ENCODE results near the gene VSTM1. TPM values are rescaled to one million over a fixed set of nuclear protein-coding genes. Genes with fewer than 3 reads are reported as not detected.

VSTM1 gene
- total and polyA plus RNA-seq, 2 donors (not counting 3 experiments of a cell fraction or from before 2014, with no cell fraction given) = not detected

DNA sequence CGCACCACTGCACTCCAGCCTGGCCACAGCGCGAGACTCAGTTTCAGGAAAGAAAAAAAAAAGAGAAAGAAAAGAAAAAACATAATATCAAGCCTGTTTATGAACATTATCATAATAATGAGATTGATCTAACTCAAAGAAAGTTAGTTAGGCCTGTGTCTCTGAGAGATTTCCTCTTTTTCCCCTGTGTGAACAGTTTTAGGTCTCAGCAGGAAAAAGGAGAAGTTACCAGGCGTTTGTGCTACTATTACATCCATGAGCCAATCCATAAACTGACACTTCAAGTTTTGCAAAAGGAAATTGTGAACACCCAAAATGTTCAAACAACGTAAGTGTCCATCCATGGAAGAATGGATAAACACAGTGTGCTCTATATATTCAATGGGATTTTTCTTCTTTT is 13.6 kb upstream of the VSTM1 start:
- CTCF ChIA-PET = interaction anchor here (1.9 kb wide), 1 partner anchor 9 kb away, joined by 6 read pairs; no protein-coding TSS in a partner anchor
- Histone ChIP-seq H3K27me3 (ENCODE audit: control insufficient read depth in 2 of 2, insufficient read depth in 2 of 2, low read length in 2 of 2) (no peaks in the 10 kb centered on the region), H3K79me2 (ENCODE audit: control insufficient read depth, insufficient read depth, low read length) (no peaks in the 10 kb centered on the region), H3K36me3 (ENCODE audit: control insufficient read depth in 2 of 2, extremely low read depth in 1 of 2, insufficient read depth in 2 of 2, low read length in 2 of 2) (no peaks in the 10 kb centered on the region), H3K4me2 (ENCODE audit: insufficient read depth, low read length) (no peak overlapping the region), H3K9me3 (replicated peaks; ENCODE audit: control insufficient read depth, insufficient read depth, low read length) (no peaks in the 10 kb centered on the region), H2AFZ (ENCODE audit: low read depth, low read length) (no peak overlapping the region), H3K9ac (replicated peaks; ENCODE audit: extremely low read depth, insufficient read depth, low read length) (no peak overlapping the region), H3K9me1 (replicated peaks; ENCODE audit: control insufficient read depth, extremely low read depth, insufficient read depth, low read length) (no peaks in the 10 kb centered on the region), H3K4me3 (replicated peaks in 1 of 3; ENCODE audit: insufficient read depth in 1 of 3, low read depth in 1 of 3, low read length in 3 of 3) (no peak overlapping the region), H3K4me1 (ENCODE audit: control insufficient read depth, extremely low read depth, insufficient read depth, low read length) (no peaks in the 10 kb centered on the region), H4K20me1 (replicated peaks; ENCODE audit: control insufficient read depth, extremely low read depth, insufficient read depth, low read length) (no peaks in the 10 kb centered on the region), H3K27ac (ENCODE audit: insufficient read depth, low read depth, low read length) (no peak overlapping the region)
- intact Hi-C loops (cut with micrococcal nuclease) = no loop called here
- POLR2A ChIA-PET = no interaction called here
- FAIRE-seq (no peak), DNase-seq (ENCODE audit: low read depth, low spot score) (no peak)
- no TSS peak for BruUV-seq (replicated peaks)
- no peak for TF ChIP-seq FOS (IDR thresholded peaks at IDR 0.05; ENCODE audit: borderline replicate concordance, insufficient read depth, low read length)
- TF ChIP-seq JUN (IDR thresholded peaks at IDR 0.05; ENCODE audit: borderline replicate concordance, insufficient read depth, insufficient read length, low read depth) = no peak
- TF ChIP-seq, protein P1, sequence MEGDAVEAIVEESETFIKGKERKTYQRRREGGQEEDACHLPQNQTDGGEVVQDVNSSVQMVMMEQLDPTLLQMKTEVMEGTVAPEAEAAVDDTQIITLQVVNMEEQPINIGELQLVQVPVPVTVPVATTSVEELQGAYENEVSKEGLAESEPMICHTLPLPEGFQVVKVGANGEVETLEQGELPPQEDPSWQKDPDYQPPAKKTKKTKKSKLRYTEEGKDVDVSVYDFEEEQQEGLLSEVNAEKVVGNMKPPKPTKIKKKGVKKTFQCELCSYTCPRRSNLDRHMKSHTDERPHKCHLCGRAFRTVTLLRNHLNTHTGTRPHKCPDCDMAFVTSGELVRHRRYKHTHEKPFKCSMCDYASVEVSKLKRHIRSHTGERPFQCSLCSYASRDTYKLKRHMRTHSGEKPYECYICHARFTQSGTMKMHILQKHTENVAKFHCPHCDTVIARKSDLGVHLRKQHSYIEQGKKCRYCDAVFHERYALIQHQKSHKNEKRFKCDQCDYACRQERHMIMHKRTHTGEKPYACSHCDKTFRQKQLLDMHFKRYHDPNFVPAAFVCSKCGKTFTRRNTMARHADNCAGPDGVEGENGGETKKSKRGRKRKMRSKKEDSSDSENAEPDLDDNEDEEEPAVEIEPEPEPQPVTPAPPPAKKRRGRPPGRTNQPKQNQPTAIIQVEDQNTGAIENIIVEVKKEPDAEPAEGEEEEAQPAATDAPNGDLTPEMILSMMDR (IDR thresholded peaks at IDR 0.05; ENCODE audit: extremely low read depth in 1 of 2, insufficient read depth in 1 of 2, low read depth in 1 of 2, low read length in 2 of 2) = no peak
- TF ChIP-seq MYC (IDR thresholded peaks at IDR 0.05; ENCODE audit: low read depth, low read length) = no peak
- dilution Hi-C loops (cut with MboI; ENCODE audit: extremely low pct_ligation_motif_present, low sequenced_read_pairs) = no loop called here

DNA sequence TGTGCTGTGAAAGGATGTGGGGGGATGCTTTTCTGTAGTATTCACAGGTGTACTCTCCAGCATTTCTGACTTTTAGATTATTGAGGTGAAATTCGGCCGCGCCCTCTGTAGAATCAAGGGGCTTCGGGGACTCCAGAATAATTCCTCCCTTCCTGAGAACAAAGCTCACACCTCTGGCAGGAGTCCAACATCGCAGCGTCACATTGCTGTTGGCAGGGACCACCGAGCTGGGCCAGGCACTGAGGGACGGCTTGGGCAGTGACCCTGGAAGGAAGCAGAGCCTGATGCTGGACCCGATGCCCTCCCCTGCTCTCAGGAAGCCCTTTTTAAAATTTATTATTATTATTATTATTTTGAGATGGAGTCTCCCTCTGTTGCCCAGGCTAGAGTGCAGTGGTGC is 11.2 kb upstream of the VSTM1 start:
- Histone ChIP-seq H3K9me1 (replicated peaks; ENCODE audit: control insufficient read depth, extremely low read depth, insufficient read depth, low read length) (no peaks in the 10 kb centered on the region), H2AFZ (ENCODE audit: low read depth, low read length) (no peak overlapping the region), H4K20me1 (replicated peaks; ENCODE audit: control insufficient read depth, extremely low read depth, insufficient read depth, low read length) (no peaks in the 10 kb centered on the region), H3K4me1 (ENCODE audit: control insufficient read depth, extremely low read depth, insufficient read depth, low read length) (no peaks in the 10 kb centered on the region), H3K4me2 (ENCODE audit: insufficient read depth, low read length) (no peak overlapping the region), H3K36me3 (ENCODE audit: control insufficient read depth in 2 of 2, extremely low read depth in 1 of 2, insufficient read depth in 2 of 2, low read length in 2 of 2) (no peaks in the 10 kb centered on the region), H3K27me3 (ENCODE audit: control insufficient read depth in 2 of 2, insufficient read depth in 2 of 2, low read length in 2 of 2) (no peaks in the 10 kb centered on the region), H3K9ac (replicated peaks; ENCODE audit: extremely low read depth, insufficient read depth, low read length) (no peak overlapping the region), H3K9me3 (replicated peaks; ENCODE audit: control insufficient read depth, insufficient read depth, low read length) (no peaks in the 10 kb centered on the region), H3K27ac (ENCODE audit: insufficient read depth, low read depth, low read length) (no peak overlapping the region), H3K4me3 (replicated peaks in 1 of 3; ENCODE audit: insufficient read depth in 1 of 3, low read depth in 1 of 3, low read length in 3 of 3) (no peak overlapping the region), H3K79me2 (ENCODE audit: control insufficient read depth, insufficient read depth, low read length) (no peaks in the 10 kb centered on the region)
- intact Hi-C loops (cut with micrococcal nuclease) = no loop called here
- dilution Hi-C loops (cut with MboI; ENCODE audit: extremely low pct_ligation_motif_present, low sequenced_read_pairs) = no loop called here
- ChIA-PET POLR2A (no interaction called here), CTCF (interaction anchor here (1.0 kb wide), 1 partner anchor 45 kb away, joined by 3 read pairs; no protein-coding TSS in a partner anchor)
- TF ChIP-seq GATA2 (IDR thresholded peaks at IDR 0.05; ENCODE audit: insufficient read depth, insufficient read length, low read depth, low read length) (no peak), FOS (IDR thresholded peaks at IDR 0.05; ENCODE audit: borderline replicate concordance, insufficient read depth, low read length) (no peak)
- TF ChIP-seq, protein P1 (IDR thresholded peaks at IDR 0.05; ENCODE audit: extremely low read depth in 1 of 2, insufficient read depth in 1 of 2, low read depth in 1 of 2, low read length in 2 of 2) = no peak
- TF ChIP-seq, protein P2, sequence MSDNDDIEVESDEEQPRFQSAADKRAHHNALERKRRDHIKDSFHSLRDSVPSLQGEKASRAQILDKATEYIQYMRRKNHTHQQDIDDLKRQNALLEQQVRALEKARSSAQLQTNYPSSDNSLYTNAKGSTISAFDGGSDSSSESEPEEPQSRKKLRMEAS (IDR thresholded peaks at IDR 0.05; ENCODE audit: insufficient read depth, insufficient read length) = no peak
- DNase-seq (ENCODE audit: low read depth, low spot score) (no peak), FAIRE-seq (no peak)
- no TSS peak for BruUV-seq (replicated peaks)
